HG02938 (cell line): ENCODE results near the gene METTL6.
"Not testable (repeated sequence)": the region's sequence is repeated elsewhere in the genome, so short reads cannot be mapped to it uniquely, and the experiment has no call there.

Source experiments
- ATAC-seq: cut with Tn5 transposase; IDR thresholded peaks from one replicate; pipeline ENCODE4 v1.9.1; 2021; ENCODE audit warnings: mild to moderate bottlenecking, moderate library complexity; ENCODE audit not compliant: unreplicated experiment

Gene METTL6

GRCh38 chr3:15375461-15376000 is 51.8 kb downstream of the METTL6 start:
- no peak for ATAC-seq

DNA sequence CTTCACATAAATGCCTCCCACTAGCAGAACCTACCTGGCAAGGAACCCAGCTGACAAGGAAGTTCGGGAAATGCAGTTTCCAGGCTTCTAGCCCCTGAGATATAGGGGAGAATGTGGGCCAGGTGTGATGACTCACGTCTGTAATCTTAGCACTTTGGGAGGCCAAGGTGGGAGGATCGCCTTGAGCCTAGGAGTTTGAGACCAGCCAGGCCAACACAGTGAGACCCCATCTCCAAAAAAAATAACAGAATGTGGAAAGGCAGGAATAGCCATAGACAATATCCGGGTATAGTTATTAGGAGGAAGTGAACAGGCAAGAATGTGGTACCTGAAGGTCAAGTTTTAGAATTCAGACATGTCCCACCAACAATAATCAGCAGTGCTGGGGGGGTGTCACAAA is 54.4 kb downstream of the METTL6 start:
- ATAC-seq = no peak

- ATAC-seq = no peak
These were observed 58.7 kb downstream of the METTL6 start for GRCh38 chr3:15368561-15369135.

GRCh38 chr3:15367059-15367458 is 60.3 kb downstream of the METTL6 start:
- no peak for ATAC-seq

DNA sequence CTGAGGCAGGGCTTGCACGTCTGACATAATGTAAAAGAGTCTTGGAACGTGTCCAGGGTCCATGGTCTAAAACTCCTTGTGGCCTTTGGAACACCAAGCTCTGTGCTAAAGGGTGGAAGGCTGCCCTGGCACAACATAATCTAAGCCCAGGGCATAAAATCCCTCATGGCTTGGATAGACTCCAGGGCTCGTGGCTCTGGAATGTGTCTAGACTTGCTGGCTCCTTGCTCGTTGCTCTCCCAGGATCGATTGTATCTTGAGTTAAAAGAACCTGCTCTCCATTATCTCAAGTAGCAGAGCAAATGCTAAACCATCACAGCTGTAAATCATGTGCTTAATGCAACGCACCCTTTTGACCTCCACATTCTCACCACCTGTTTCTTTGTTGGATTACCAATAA is 63.3 kb downstream of the METTL6 start:
- ATAC-seq = not testable (repeated sequence)

DNA sequence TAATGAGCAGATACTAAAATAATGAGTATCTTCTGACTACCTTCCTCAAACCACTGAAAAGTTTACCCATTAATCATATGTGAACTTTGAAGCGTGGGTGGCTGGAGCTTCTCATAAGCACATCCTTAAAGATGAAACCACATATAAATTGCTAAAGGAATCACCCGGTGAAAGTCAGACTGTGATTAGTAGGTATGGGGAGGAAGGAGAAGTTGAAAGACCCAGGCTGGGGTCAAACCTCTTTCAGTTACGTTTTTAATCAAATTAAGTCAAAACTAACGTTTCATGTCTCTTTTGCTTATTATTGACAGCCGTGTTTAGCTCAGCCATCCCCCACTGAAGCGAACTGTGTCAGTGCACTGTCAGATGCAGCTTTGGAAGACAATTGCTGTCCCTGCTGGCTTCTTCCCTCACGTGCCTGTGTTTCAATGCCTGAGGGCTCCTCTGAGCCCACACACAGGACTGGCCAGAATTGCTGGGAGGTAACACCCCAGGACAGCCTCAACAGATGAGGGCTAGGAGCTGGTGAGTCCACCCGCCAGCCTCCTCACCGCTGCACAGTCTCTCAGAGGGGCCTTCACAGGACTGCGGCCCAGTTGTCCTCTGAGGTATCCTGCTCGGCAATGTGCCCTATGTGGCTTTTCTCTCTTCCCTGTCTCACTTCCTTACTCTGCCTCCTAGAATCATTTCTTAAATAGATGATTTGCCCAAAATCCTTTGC is 65.7 kb downstream of the METTL6 start:
- peak; percentile 68 for ATAC-seq

DNA sequence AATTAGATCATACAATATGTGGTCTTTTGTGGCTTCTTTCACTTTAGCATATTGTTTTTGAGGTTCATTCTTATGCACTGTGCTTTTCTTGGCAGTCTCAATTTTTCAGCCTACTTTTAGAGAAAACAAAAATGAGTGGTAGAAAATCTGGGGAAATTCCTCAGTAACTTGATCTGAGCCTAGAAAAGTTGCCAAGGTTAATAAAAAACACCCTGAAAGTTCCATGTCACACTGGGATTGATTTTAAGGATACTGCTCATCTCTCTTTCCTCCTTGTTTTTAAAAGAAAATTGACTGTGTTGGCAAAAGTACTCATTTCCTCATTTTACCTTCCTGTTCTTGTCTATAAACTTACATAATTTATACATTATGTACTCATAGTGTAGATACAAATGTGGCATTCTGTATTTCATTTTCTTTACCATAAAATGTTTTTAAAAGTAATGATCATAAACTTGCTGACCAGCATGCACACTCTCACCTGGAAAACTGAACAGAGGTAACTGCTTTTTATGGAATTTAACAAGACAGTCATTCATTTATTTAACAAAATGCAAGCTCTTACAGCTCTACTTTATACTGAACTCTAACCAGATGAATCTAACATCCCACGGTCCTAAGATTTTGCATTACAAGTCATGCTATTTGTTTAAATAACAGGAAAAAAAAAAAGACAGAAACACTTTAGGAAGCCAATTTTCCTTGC is 66.4 kb downstream of the METTL6 start:
- no peak for ATAC-seq
